ACC112 (cell line): ENCODE data around the gene XPNPEP3.

Source experiments
- H2AFZ ChIP-seq: fragments of 200-600 bp; sonication (generic); one replicate; pipeline ENCODE4 v1.6.0; 2017; ENCODE audit warnings: antibody characterized with exemption, low read length; ENCODE audit not compliant: unreplicated experiment
- H3K27ac ChIP-seq: fragments of 200-600 bp; sonication (generic); 2 replicates; pipeline ENCODE4 v1.5.1; 2014; ENCODE audit warnings: low read depth, mild to moderate bottlenecking, antibody characterized with exemption, low read length, moderate library complexity
- H3K27me3 ChIP-seq: fragments of 200-600 bp; sonication (generic); 2 replicates; pipeline ENCODE4 v1.6.1; 2014; ENCODE audit warnings: mild to moderate bottlenecking, antibody characterized with exemption, low read length, moderate library complexity, mixed read lengths; ENCODE audit not compliant: insufficient read depth
- H3K36me3 ChIP-seq: fragments of 200-600 bp; sonication (generic); 2 replicates; pipeline ENCODE4 v1.6.1; 2016; ENCODE audit warnings: mild to moderate bottlenecking, antibody characterized with exemption, low read length, moderate library complexity, mixed read lengths; ENCODE audit not compliant: insufficient read depth
- H3K4me1 ChIP-seq: fragments of 200-600 bp; sonication (generic); one replicate; pipeline ENCODE4 v1.6.1; 2016; ENCODE audit warnings: low read length, mixed read lengths; ENCODE audit not compliant: insufficient read depth, unreplicated experiment, control insufficient read depth
- H3K4me3 ChIP-seq: fragments of 200-600 bp; sonication (generic); 2 replicates; pipeline ENCODE4 v1.5.1; 2014; ENCODE audit warnings: mild to moderate bottlenecking, low read depth, low read length
- H3K79me2 ChIP-seq: fragments of 200-600 bp; sonication (generic); one replicate; pipeline ENCODE4 v1.6.0; 2016; ENCODE audit warnings: low read length; ENCODE audit not compliant: control insufficient read depth, unreplicated experiment, insufficient read depth

The XPNPEP3 gene

GRCh38 chr22:40965936-40966725 is 109.2 kb downstream of the XPNPEP3 start:
- no peak overlapping the region for H3K4me3 ChIP-seq
- H3K36me3 ChIP-seq: peaks cover 6% of the 10 kb centered on the region; the same call in 1 of the 2 replicates
- no peaks in the 10 kb centered on the region for H3K27me3 ChIP-seq
- peaks cover 5% of the 10 kb centered on the region for H3K79me2 ChIP-seq
- no peak overlapping the region for H2AFZ ChIP-seq
- H3K4me1 ChIP-seq: no peaks in the 10 kb centered on the region
- H3K27ac ChIP-seq: no peak overlapping the region

DNA sequence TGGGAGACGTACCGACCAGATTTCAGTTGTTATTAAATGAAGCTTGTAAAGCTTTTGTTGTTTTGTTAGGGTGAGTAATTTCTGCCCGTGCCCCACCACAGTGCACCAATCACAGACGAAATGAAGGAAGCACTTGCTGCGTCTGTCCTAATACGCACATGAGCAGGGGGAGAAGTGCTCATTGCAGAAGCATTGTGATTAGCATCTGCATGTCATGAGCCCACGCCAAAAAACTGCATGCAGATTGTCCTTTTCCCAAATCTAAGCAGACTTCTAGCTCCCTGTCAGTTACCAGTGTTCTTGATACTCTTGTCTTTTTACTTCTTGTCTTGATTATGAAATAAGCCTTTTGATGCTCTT is 109.8 kb downstream of the XPNPEP3 start:
- Histone ChIP-seq H2AFZ (no peak overlapping the region), H3K4me1 (no peaks in the 10 kb centered on the region), H3K27me3 (no peaks in the 10 kb centered on the region), H3K79me2 (peaks cover 5% of the 10 kb centered on the region), H3K36me3 (peaks cover 6% of the 10 kb centered on the region; the same call in 1 of the 2 replicates), H3K4me3 (no peak overlapping the region), H3K27ac (no peak overlapping the region)

- peaks cover 2% of the 10 kb centered on the region for H3K79me2 ChIP-seq
- H2AFZ ChIP-seq: no peak overlapping the region
- no peaks in the 10 kb centered on the region for H3K27me3 ChIP-seq
- H3K36me3 ChIP-seq: peaks cover 6% of the 10 kb centered on the region; the same call in 1 of the 2 replicates
- no peak overlapping the region for H3K27ac ChIP-seq
- H3K4me3 ChIP-seq: no peak overlapping the region
- no peaks in the 10 kb centered on the region for H3K4me1 ChIP-seq
These were observed 110.3 kb downstream of the XPNPEP3 start for GRCh38 chr22:40967111-40967760.

GRCh38 chr22:40972587-40972986 is 115.6 kb downstream of the XPNPEP3 start:
- Histone ChIP-seq H3K27me3 (no peaks in the 10 kb centered on the region), H2AFZ (no peak overlapping the region), H3K4me1 (no peaks in the 10 kb centered on the region), H3K27ac (no peak overlapping the region), H3K79me2 (no peaks in the 10 kb centered on the region), H3K36me3 (no peaks in the 10 kb centered on the region), H3K4me3 (no peak overlapping the region)

- Histone ChIP-seq H3K27me3 (no peaks in the 10 kb centered on the region), H3K4me1 (no peaks in the 10 kb centered on the region), H3K36me3 (no peaks in the 10 kb centered on the region), H3K79me2 (no peaks in the 10 kb centered on the region), H2AFZ (no peak overlapping the region), H3K4me3 (no peak overlapping the region), H3K27ac (no peak overlapping the region)
These were observed 116.2 kb downstream of the XPNPEP3 start for GRCh38 chr22:40973144-40973543.

DNA sequence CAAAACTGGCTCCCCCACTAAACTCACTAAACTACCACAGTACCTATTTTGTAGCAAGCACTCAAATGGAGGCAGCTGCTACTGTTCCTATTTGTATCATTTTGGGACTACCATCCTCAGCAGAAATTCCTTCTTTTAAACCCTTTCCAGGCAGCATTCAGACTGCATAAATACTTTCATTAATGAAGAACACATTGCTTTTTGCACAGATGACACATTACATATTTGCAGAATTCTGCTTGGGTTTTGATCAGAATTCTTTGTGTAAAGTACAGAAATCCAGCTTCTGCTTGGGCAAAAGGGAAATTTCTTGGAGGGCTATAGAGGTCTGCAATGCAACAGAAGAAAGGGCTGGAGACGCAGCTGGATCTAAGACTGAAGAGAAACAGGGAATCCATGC is 118.4 kb downstream of the XPNPEP3 start:
- Histone ChIP-seq H3K27me3 (no peaks in the 10 kb centered on the region), H3K36me3 (no peaks in the 10 kb centered on the region), H3K4me1 (no peaks in the 10 kb centered on the region), H3K27ac (no peak overlapping the region), H3K4me3 (no peak overlapping the region), H3K79me2 (no peaks in the 10 kb centered on the region), H2AFZ (no peak overlapping the region)

- Histone ChIP-seq H3K4me3 (no peak overlapping the region), H3K4me1 (no peaks in the 10 kb centered on the region), H3K79me2 (no peaks in the 10 kb centered on the region), H3K27ac (no peak overlapping the region), H2AFZ (no peak overlapping the region), H3K27me3 (no peaks in the 10 kb centered on the region), H3K36me3 (no peaks in the 10 kb centered on the region)
These were observed 120.1 kb downstream of the XPNPEP3 start for GRCh38 chr22:40976866-40977700.

- Histone ChIP-seq H3K27me3 (no peaks in the 10 kb centered on the region), H3K27ac (no peak overlapping the region), H3K4me1 (no peaks in the 10 kb centered on the region), H2AFZ (no peak overlapping the region), H3K36me3 (no peaks in the 10 kb centered on the region), H3K4me3 (no peak overlapping the region), H3K79me2 (no peaks in the 10 kb centered on the region)
These were observed 122.2 kb downstream of the XPNPEP3 start for GRCh38 chr22:40979198-40979597.

GRCh38 chr22:40979871-40980270 is 122.9 kb downstream of the XPNPEP3 start:
- no peaks in the 10 kb centered on the region for H3K27me3 ChIP-seq
- H3K4me3 ChIP-seq: no peak overlapping the region
- no peaks in the 10 kb centered on the region for H3K36me3 ChIP-seq
- no peaks in the 10 kb centered on the region for H3K4me1 ChIP-seq
- H3K27ac ChIP-seq: no peak overlapping the region
- H3K79me2 ChIP-seq: no peaks in the 10 kb centered on the region
- no peak overlapping the region for H2AFZ ChIP-seq
